Right renal pelvis (tissue), 4 donors: ENCODE results near the gene MCOLN1. TPM values are rescaled to one million over a fixed set of nuclear protein-coding genes. Genes with fewer than 3 reads are reported as not detected.

Experiments
- DNase-seq, 4 donors: peaks; one replicate each; pipeline ENCODE4 v3.0.0-alpha.2; 2013; ENCODE audit warnings: low read depth in 4 of 4, low spot score in 3 of 4, missing footprints in 1 of 4
- polyA plus RNA-seq, 4 donors: library from polyadenylated mRNA; unstranded; fragments of 120-200 nt; gene quantifications; one replicate each; pipeline ENCODE4 v1.2.1, GENCODE V29; 2013; ENCODE audit not compliant: insufficient read length in 4 of 4

Gene MCOLN1
- polyA plus RNA-seq, 4 donors, result 15.2 to 19.7 (median 16.1) TPM

DNA sequence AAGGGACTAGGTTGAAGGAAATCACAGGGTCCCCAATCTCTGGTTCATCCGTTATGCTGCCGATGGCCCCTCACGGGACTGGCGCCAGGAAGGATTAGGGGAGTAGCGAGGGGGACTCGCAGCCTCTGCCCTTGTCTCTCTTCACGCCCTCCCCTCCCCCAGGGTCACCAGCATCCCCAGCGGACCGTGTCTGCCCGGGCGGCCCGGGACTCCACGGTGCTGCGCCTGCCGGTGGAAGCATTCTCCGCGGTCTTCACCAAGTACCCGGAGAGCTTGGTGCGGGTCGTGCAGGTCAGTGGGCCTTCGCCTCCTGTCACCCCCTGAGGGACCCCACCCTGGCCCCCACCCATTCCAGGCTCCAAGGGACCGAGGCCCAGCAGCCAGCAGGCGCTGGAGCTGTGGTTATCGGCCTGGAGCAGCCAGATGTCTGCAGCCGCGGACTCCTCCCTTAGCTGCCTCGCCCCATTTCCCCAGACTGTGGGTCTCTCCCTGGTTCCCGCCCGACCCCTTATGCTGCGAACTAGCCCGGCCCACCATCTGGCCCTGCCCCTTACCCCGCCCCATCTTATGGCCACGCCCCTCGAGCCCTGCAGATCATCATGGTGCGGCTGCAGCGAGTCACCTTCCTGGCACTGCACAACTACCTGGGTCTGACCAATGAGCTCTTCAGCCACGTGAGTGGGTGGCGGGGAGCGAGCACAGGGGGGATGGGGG, 18.5 kb downstream of the MCOLN1 start:
- DNase-seq, result no peak

GRCh38 chr19:7541475-7541824, 19.0 kb downstream of the MCOLN1 start:
- DNase-seq, result no peak

GRCh38 chr19:7541828-7542443, 19.5 kb downstream of the MCOLN1 start:
- no peak for DNase-seq

GRCh38 chr19:7542556-7543348, 20.3 kb downstream of the MCOLN1 start:
- no peak for DNase-seq

DNA sequence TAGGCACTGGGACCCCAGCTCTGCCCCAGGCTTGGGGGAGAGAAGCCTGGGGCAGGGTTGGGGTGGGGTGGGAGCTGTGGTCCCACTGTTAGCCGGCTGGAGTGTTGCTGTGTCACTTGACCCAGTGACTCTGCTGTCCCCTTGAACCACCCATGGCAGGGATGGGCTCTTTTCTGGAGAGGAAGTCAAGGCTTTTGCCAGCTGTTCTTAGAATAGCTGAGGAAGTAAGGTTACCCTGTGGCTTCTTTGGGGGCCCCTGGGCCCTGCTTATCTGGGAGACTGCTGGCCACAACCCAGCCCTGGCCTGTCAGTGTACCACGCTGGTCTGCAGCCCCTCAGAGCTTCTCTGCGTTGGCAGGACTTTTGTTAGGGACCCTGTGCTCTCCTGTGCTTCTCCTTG, 22.2 kb downstream of the MCOLN1 start:
- no peak for DNase-seq

GRCh38 chr19:7545300-7545699, 22.9 kb downstream of the MCOLN1 start:
- DNase-seq, result no peak

DNA sequence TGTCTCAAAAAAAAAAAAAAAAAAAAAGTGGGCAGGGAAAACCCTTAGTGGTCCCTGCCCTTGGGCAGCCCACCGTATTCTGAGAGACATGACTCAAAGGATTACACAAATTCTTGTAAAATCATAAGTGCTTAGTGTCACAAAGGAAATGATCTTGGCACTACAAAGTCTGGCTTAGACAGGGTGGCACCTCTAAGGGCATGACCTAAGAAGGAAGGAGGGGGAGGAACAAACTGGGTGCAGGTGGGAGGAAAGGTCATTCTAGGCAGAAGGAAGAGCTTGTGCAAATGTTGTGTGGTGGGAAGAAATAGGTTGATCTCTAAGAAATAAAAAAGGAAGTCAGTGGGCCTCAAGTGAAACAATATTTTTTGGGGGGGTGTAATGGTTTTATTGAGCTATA, 23.5 kb downstream of the MCOLN1 start:
- no peak for DNase-seq

DNA sequence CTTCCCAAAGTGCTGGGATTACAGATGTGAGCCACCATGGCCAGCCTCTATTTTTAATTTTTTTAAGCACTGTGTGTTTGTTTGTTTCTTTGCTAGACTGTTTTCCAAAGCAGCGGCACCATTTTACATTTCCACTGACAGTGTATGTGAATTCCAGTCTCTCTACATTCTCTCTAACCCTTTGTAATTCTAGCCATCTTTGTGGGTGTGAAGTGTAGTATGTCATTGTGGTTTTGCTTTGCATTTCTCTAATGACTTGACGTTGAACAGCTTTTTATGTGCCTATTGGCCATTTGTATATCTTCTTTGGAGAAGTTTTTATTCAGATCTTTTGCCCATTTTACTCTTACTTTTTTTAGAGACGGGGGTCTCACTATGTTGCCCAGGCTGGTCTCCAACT, 24.7 kb downstream of the MCOLN1 start:
- DNase-seq, result no peak

GRCh38 chr19:7549429-7550148, 27.2 kb downstream of the MCOLN1 start:
- DNase-seq, result no peak

GRCh38 chr19:7550169-7550770, 27.8 kb downstream of the MCOLN1 start:
- no peak for DNase-seq

- peak; percentile 81 to 91 (median 83) for DNase-seq
These were observed 28.8 kb downstream of the MCOLN1 start for GRCh38 chr19:7550987-7551761.

GRCh38 chr19:7552781-7553180, 30.4 kb downstream of the MCOLN1 start:
- DNase-seq, result no peak

- no peak for DNase-seq
These were observed 32.1 kb downstream of the MCOLN1 start for GRCh38 chr19:7554565-7554964.

GRCh38 chr19:7554990-7555864, 32.8 kb downstream of the MCOLN1 start:
- DNase-seq, result no peak

DNA sequence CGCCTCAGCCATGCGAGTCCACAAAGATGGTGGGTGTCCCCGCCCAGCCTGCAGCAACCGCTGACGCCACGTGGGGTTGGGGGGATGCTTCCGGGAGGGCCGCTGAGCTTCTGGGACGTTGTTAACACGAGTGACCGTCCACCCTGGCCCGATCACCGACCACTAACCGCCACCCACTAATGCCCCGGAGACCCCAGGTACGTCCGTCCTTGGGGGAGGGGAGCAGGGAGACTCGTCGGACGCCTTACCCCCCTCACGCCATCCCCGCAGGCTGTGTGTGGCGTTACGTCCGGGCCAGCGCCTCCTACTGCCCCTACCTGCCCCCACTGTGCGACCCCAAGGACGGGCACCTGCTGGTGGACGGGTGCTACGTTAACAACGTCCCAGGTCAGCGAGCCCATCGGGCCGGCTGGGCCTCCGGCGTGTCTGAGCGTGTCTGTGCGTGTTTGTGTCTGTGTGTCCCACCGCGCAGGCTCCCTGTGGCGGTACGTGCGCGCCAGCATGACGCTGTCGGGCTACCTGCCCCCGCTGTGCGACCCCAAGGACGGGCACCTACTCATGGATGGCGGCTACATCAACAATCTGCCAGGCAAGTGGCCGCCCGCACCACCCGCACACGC, 34.4 kb downstream of the MCOLN1 start:
- no peak for DNase-seq

DNA sequence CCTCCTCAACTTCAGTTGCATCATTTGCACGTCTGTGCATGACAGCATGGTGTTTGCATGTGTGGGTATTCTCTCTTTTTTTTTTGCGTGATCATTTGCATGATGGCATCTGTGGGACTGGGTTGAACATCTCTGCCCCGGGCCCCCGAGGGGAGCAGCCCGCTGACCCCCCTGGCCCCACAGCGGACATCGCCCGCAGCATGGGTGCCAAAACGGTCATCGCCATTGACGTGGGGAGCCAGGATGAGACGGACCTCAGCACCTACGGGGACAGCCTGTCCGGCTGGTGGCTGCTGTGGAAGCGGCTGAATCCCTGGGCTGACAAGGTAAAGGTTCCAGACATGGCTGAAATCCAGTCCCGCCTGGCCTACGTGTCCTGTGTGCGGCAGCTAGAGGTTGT, 36.2 kb downstream of the MCOLN1 start:
- no peak for DNase-seq

DNA sequence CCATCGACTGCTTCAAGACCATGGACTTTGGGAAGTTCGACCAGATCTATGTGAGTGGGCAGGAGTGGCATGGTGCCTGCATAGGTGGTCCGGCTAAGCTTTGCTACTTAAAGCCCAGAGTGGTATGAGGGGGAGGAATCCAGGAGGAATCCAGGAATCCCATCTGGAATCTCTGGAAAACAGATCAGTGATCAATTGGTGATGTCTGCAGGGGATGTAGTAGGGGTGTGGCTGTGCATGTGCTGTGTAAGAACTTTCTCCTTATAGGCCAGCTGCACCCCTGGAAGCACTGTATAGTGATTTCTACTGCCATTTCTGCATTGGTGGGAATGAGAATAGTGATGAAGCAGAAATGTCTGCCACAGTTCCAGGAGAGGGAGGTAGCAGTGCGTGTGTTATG, 36.7 kb downstream of the MCOLN1 start:
- no peak for DNase-seq

GRCh38 chr19:7560255-7560654, 37.8 kb downstream of the MCOLN1 start:
- no peak for DNase-seq

DNA sequence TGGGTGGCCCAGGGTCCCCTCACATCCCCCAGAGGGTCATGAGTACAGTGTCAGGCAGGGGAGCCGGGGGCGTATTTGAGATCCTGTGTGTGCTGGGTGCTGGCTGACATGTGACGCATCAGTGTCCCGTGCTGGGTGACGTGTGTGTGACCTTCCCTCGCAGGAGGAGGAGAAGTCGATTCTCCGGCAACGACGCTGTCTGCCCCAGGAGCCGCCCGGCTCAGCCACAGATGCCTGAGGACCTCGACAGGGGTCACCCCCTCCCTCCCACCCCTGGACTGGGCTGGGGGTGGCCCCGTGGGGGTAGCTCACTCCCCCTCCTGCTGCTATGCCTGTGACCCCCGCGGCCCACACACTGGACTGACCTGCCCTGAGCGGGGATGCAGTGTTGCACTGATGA, 38.9 kb downstream of the MCOLN1 start:
- no peak for DNase-seq
